GM19023 (cell line): Measurements from ENCODE around the gene MSL3B.

ENCODE experiments used
- ATAC-seq: cut with Tn5 transposase; IDR thresholded peaks from one replicate; pipeline ENCODE4 v1.9.1; 2021; ENCODE audit warnings: mild to moderate bottlenecking, moderate library complexity; ENCODE audit not compliant: unreplicated experiment

MSL3B gene

DNA sequence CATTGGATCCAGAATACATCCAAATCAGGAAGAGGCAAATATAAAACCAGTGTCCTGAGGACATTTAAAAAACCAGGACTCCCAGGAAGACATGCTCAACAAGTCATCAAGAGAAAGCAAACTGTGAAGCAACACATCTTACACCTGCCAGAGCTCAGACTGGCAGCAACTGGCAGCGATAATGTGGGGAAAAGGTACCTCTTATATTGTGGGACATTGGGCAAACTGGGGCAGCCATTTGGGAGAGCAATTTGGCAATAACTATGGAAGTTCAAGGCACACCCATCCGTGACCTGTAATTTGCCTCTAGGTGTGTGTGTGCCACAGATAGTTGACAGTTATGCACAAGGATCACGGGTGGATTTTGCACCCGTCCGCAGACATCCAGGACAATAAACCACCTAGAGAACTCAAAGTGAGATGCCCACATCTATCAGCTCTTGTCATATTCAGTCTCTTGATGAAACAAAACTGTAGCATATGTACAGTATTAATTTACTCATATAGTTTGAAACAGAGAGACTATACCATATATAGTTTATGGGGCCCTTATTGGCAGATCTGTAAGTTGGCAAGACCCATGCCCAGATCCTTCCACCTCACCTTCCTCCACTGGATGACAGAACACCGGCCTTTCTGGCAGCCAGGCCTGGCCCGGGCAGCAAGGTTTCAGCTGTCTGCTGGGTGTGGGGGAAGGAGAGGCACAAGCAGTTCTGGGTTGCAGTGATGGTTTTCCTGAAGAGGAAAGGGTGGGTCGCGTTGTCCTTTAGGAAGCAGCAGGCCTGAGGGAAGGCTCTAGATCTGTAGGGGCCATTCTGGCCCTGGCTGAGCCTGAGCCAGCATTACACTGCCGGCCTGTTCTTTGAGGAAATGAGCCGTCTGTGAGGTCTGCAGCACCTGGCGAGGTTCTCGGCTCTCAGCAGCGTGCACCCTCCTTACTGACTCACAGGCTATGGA is 32.7 kb downstream of the MSL3B start:
- no peak for ATAC-seq

DNA sequence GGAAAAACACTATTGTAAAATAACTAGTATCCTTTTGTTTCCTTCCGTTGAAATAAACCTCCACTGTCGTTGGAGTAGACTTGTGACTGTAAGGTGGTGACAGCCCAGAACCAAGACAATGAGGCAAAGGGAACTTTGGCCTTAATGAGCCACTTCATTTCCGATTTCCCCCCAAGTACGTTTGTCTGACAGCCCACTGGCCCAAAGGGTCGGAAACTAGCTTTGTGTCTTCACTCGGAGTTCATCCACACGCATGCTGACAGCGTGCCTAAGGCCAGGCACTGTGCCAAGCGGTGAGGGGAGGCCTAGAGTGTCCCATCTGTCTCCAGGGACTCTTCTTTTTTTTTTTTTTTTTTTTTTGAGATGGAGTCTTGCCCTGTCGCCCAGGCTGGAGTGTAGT is 34.8 kb downstream of the MSL3B start:
- ATAC-seq: no peak

DNA sequence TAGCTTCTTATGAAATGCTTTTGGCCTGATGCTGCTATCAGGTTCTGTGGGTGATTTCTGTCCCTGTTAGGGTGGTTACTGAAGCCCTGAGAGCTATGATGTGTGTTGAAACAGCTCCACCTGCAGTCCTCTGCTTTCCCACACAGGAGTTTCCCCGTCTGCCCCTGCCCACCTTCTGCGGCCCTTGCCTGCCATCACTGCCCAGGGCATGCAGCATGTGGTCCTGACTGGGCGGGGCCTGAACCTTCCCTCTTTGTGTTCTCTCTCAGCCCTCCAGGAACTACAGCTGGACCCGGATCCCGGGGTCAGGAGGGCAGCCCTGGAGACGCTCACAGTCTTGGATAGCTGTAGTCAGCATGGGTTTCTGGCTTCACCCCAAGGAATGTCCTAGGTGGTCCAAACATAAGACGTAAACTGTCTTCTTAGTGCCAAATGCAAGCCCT is 35.3 kb downstream of the MSL3B start:
- no peak for ATAC-seq

DNA sequence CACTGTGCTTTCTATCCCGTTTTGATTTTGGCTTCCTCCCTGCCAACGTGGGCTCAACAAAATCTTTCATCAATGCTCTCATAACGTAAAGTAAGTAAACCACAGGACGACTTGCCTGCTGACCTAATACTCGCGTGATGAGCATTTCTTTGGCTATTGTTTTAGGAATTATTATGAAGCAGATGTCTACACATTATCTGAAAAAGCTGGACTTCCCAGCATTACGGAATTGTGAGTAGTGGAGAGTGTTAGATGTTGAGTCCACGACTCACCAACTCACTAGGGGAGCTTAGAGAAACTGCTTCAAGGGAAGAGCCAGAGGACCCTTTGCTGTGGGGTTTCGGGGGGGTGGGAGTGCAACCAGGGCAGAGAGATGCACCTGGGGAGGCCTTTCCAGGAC is 35.8 kb downstream of the MSL3B start:
- ATAC-seq: no peak

DNA sequence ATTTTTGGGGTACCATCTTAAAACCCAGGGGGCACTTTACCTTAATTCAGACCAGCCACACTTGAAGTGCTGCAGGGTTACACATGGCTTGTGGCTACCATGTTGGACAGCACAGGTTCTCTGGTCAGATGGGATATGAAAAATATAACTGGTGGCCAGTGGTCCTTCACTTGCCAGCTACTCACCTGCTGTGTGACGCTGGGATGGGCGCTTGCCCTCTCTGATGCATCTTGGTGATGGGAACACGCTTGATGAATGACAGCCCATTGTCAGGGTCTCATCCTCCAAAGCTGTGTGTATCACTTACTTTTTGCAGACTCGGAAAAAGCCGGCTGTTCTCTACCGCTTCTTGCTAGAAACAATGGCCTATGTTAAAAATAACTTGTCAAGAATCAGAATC is 36.3 kb downstream of the MSL3B start:
- ATAC-seq: no peak

DNA sequence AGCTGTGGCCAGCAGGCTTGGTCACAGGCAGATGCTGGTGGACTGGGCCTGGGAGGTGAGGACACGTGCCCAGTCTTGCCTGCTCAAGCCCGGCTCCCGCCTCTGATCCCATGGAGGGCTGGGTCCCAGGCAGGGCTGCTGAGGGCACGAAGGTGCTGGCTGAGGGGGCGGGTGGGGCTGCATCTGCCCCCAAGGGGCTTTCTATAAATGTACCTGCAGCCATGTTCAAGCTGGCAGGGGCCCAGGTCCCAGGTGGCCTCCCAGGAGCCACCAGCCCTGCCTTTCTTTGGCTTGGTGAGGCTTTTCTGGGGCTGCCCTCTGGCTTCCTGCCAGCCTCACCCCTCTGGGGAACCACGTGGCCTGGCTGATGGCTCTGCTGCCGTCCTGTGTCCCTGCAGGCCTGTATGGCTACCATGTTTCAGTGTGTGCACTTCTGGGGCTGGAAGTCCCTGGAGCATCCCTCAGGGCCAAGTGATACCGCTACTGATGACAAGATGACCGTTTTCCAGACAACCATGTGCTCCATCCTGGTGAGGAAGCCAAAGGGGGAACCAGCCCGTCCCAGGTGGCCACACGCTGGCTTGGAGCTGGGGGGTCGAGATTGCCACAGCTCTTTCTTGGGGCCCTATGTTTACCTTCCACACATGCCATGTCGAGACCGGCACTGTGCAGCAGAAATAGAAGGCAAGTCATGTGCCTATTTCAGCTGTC is 37.0 kb downstream of the MSL3B start:
- no peak for ATAC-seq

DNA sequence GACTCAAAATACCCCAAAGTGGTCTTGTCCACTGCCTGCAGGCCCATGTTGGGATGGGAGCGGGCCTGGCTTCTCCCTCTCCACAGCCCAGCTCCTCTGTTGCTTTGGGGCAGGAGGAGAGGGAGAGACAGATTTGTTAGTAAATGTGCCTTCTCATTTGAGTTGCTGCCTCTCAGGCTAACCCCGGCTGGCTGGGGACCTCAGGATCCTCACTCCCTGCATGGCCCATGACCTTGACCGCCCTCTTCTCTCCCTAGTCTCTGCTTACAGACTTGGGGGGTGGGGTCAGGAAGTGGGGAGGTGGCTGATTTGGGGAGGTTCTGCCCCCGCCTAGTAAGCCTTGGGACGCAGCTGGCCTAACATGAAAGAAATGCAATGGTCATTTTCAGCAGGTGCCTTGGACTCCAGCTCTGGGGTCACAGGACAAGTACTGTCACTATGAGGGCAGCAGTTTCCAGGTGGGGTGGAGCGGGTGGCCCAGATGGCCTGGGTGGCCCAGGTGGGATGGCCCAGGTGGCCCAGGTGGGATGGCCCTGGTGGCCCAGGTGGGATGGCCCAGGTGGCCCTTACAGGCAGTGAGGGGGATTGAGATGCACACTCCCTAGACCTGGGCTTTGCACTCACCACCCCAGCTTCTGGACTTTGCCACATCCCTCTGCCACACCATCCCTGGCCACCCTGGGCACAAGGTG is 37.9 kb downstream of the MSL3B start:
- ATAC-seq: no peak

DNA sequence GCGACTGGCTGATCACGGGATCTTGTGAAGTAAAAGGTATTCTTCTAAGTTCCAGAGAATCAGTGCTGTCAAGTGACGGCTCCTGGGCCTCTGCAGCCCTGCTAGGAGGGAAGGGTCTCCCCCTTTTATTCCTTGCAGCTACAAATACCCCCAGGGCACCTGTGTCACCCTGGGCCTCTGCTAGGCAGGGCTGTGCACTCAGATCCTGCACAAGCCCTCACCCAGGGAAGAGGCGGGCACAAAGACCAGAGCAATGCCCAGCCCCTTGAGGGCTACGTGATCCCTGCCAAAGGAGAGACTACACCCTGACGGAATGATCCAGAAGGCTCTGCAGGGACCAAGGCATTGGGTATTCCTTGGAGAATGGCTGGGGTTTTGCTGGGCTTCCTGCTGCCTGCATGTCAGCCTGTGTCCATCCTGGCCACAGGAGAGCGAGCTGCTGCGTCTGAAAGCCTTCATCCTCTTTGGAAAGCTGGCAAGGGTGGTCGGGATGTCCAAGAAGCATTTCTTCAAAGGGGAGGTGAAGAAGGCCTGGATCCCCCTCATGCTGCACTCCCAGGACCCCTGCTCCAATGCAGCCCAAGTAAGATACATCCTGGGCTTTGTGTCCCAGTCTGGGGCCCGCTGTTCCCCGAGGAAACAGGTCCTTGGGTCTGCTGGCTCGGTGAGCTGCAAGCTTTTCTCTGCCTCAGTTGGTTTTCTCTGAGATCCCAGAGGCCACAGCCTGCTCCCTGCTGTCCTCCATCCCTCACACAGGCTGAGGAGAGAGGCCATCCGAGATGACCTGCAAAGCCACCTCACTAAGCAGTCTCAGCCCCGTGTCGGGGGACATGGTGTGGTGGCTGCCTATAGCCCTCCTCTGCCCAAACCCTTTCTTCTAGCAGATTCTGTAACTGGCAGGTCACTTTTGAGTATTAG is 38.7 kb downstream of the MSL3B start:
- ATAC-seq: no peak

DNA sequence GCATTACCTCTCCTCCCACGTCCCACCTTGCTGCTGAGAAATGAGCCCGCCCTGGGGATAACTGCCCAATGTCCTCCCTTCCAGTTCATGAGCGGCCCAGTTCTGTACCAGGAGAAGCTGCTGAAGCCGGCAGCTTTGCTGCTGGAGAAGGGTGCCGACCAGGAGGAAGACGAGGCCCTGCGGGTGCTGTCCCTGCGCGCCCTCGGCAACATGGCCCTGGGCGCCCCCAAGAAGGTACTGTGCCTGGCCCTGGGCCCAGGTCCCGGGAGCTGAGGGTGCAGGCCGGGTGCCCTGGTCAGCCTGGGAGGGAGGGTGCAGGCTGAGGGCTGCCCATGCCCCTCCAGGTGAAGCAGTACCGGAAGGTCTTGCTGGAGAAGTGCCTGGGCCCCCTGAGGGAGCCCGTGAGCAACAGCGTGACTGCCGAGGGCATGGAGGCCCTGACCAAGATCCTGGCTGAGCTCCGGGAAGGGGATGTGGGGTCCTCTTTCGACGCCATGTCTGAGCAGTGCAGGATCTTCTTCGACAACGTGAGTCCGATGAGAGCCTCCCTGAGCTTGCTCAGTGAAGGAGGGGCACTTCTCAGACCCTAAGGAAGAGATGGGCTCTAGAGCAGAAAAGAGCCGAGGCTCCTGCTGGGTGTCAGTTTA is 39.5 kb downstream of the MSL3B start:
- ATAC-seq: no peak

DNA sequence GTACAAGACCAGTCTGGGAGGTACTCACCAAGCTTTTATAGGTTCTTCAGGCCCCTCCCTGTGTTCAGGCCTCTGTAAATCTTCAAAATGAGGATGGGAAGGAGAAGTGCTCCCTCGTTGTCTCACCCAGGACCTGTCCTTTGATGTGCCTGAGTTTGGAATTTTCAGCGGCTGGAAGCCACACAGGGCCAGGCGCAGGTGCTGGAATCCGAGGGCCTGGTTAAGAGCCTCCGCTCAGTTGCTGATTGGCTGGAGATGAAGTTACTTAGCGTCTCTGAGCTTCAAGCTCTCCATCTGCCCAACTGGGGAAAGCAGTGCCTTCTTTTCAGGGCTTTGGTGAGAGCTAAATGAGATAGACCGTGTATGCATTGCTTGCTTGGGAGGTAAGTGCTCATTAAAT is 43.8 kb downstream of the MSL3B start:
- ATAC-seq: no peak

DNA sequence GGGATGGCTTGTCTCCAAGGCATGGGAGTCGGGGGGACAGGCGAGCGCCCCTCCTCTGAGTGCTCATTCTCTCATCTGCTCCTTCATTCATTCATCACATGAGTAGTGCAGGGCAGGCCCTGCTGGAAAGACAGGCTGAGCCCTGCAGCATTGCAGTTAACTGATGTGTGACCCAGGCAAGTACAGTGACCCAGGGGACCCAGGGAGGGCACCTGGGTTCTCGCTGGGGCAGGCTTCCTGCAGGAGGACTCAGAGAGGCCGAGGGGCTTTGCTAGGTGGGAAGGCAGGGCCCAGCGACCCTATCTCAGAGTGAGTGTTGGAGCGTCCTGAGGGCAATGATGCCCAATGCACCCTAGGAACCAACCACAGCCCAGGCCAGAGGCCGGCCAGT is 44.5 kb downstream of the MSL3B start:
- ATAC-seq: no peak

DNA sequence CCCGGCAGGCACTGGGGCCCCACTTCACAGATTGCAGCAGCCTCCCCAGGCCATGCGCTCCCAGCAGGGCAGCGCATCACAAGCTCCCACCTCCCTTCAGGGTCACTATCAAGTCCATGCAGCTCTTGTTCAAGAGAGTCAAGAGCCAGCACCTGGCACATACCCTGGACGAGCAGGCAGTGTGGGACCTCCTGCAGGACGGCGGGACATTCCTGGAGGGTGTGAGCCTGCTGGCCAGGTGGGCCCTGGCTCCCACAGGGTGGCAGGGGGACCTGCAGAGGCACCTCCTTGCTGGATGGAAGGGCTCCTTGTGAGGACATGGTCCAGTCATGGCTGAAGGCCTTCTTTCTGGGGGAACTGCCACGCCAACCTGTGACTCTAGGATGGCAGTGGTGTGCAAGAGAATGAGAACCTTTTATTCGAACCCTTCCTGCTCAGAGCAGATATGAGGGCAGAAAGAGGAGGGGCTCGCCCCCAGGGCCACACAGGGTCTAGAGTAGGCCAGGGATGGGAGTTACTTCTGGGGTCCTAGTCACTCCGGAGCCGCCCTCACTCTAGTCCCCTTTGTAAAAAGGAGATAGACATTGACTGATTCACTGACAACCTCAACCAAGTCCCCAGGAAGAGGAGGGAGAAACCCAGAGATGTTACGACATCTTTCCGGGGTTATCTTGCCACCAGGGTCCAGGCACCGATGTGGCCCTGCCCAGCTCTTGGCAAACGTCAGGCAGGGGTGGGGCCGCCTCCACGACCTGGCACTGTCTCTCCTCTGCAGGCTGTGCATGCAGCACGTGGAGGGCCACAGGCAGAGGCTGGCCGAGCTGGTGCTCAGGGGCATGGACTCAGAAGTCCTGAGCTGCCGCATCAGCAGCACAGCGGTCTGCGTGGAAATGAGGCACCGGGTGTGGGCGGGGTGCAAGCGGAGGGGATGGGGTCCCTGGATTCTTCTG is 45.1 kb downstream of the MSL3B start:
- no peak for ATAC-seq

DNA sequence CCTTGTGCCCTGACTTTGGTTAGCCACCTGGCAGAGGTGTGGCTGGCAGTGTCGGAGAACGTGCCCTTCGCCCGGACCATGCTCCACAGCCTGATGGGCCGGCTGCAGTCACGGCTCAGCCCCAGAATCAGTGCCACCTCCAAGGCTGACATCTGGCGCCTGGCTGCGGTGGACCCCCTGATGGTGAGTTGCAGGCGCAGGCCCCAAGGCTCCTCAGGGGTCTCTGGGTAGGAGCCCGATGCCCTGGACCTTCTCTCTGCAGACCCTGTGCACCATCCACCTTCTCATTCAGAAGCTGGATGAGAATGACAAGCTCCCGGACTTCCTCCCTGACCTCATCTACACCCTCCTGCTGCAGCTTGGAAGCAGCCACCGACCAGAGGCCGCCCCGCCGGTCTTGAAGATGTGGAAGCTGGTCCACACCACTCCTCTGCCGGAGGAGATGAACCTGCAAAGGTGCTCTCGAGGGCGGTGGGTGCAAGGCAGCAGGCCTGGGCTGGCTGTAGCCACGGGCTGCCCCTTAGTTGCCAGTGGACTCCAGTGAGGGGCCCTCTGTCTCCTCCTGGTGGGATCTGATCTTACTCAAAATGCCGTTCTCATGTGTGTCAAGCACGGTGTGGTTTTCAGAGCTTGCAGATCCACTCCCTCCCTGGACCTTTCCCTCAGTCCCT is 46.0 kb downstream of the MSL3B start:
- ATAC-seq: no peak

DNA sequence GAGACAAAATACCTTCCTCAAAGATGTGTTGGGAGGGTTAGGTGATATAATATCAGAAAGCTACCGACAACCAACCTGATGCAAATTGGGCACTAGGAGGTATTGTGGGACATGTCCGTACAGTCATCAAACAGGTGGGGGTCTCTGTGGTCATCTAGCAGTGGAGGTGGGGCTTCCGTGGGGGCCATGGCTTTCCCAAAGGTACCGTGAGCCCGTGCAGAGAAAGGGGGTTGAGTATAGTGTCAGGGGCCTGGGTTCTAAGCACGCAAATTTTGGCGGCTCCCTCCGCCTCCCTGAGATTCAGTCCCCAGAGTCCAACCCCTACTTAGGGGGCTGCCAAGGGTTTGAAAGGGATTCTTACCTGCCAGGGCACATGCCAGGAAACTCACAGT is 46.5 kb downstream of the MSL3B start:
- no peak for ATAC-seq

DNA sequence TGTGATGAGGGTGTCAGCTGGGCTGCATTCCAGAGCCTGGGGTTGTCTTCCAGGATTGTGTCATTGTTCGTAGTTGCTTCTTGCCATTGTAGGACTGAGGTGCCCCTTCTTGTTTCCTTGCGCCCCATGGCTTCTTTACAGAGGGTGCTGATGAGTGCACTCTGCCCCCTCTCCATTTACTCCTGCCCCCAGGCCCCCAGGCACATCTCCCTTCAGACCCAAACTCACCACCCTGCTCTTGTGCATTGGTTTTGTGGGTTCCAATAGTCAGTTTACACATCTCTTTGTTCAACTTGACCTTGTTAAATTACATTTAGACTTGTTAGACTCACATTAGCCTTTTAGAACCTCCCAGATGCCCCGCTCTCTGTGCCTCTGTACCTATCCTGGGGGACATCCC is 47.0 kb downstream of the MSL3B start:
- ATAC-seq: no peak

DNA sequence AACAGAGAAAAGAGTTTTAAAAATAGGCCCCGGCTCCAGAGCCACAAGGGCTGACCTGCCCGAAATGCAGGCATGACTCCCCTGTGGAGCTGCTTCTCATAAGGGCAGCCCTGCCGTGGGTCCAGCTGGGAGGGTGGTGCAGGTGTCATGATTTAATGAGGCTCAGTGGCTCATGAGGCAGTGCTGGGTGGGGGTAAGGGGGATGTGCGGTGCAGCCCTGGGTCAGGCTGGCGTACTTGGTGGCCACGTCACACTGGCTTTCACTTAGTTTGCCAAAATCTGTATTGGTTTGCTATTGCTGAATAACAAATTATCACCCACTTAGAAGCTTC is 47.4 kb downstream of the MSL3B start:
- no peak for ATAC-seq

DNA sequence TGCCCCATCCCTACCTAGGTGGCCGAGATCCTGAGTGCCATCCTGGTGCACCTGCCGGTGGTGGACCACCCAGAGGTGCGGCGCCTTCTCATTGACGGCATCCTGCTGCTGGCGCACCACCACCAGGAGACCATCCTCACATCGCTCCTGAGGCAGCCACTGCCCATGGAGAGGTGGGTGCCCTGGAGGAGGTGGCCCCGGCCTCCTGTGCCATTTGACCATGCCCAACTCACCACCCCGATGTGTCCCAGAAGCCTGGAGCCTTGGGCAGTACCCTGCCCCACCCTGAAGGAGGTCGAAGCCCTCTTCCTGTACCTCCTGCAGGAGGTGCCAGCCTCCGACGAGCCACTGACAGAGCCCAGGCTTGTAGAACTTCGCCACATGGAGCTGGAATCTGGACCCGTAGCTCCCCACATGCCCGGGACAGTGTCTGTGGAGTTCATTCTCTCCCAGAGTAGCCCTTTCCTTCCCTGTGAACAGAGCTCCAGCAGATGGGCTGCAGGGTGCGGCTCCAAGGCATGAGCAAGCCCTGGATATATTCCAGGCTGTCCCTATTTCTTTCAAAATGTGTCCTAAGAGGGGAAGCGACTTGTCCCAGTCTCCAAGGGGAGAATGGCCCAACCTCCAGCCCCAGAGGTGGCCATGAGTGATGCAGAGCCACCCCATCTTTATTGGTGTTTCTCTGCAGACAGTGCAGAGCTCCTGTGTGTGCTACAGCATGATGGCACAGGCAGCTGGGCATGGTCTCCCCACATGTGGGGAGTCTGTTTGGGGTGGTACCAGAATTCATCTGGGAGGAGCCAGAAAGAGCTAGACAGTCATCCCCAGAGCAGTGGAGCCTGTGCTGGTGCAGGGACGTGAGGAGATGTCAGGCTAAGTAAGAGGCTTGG is 48.1 kb downstream of the MSL3B start:
- no peak for ATAC-seq
